Smooth muscle cell (in vitro differentiated cells): ENCODE measurements around the gene RTTN. TPM values are rescaled to one million over a fixed set of nuclear protein-coding genes. Genes with fewer than 3 reads are reported as not detected.

Experiments used
- DNase-seq: peaks from one replicate; lab custom pipeline; 2025; ENCODE audit not compliant: unreplicated experiment; lab: John Stamatoyannopoulos, UW
- H2AFZ ChIP-seq: fragments of 200-600 bp; sonication (generic); 2 replicates; pipeline ENCODE4 v1.6.0; 2016; ENCODE audit warnings: antibody characterized with exemption, low read depth, mild to moderate bottlenecking
- H3F3A ChIP-seq: fragments of 200-600 bp; sonication (generic); 2 replicates; pipeline ENCODE4 v1.6.0; 2017; ENCODE audit warnings: antibody characterized with exemption, low read depth
- H3K27ac ChIP-seq: fragments of 200-600 bp; sonication (generic); 2 replicates; pipeline ENCODE4 v1.5.1; 2016; ENCODE audit warnings: low read depth, mild to moderate bottlenecking
- H3K27me3 ChIP-seq: fragments of 200-600 bp; sonication (generic); 2 replicates; pipeline ENCODE4 v1.6.1; 2016; ENCODE audit warnings: low read depth, mild to moderate bottlenecking
- H3K36me3 ChIP-seq: fragments of 200-600 bp; sonication (generic); 2 replicates; pipeline ENCODE4 v1.5.1; 2016; ENCODE audit warnings: low read depth
- H3K4me1 ChIP-seq: fragments of 200-600 bp; sonication (generic); 2 replicates; pipeline ENCODE4 v1.5.1; 2016; ENCODE audit warnings: low read depth
- H3K4me2 ChIP-seq: fragments of 200-600 bp; sonication (generic); 2 replicates; pipeline ENCODE4 v1.6.0; 2016; ENCODE audit warnings: mild to moderate bottlenecking
- H3K4me3 ChIP-seq: fragments of 200-600 bp; sonication (generic); 2 replicates; pipeline ENCODE4 v1.5.1; 2016; ENCODE audit warnings: mild to moderate bottlenecking
- H3K79me2 ChIP-seq: fragments of 200-600 bp; sonication (generic); 2 replicates; pipeline ENCODE4 v1.6.0; 2016; ENCODE audit warnings: low read depth, mild to moderate bottlenecking
- H3K9ac ChIP-seq: fragments of 200-600 bp; sonication (generic); 2 replicates; pipeline ENCODE4 v1.6.0; 2016; ENCODE audit warnings: low read depth
- H3K9me3 ChIP-seq: fragments of 200-600 bp; sonication (generic); replicated peaks from 2 replicates; pipeline ENCODE4 v1.5.1; 2016; ENCODE audit warnings: low read depth
- H4K20me1 ChIP-seq: fragments of 200-600 bp; sonication (generic); 2 replicates; pipeline ENCODE4 v1.6.0; 2016; ENCODE audit warnings: low read depth
- WGBS: methylation state at CpG from one replicate; pipeline ENCODE4 v1.1.7; 2016; ENCODE audit warnings: low lambda C conversion rate; 5-methylcytosine and 5-hydroxymethylcytosine counted together
- polyA plus RNA-seq: library from polyadenylated mRNA; unstranded; fragments of >200 nt; fragmentation: Nextera tagmentation; extraction: Ambion mirVana; gene quantifications from 2 replicates; pipeline ENCODE4 v1.2.1, GENCODE V29; 2016
- total RNA-seq: library from RNA; depleted of rRNA; stranded (reverse); fragments of >200 nt; gene quantifications from 2 replicates; pipeline ENCODE4 v1.2.3, GENCODE V29; 2014
- TF ChIP-seq, protein P1 (sequence below): fragments of 200-600 bp; sonication (generic); IDR thresholded peaks from 2 replicates; pipeline ENCODE4 v1.5.1; 2017; ENCODE audit warnings: borderline replicate concordance, mild to moderate bottlenecking, antibody characterized with exemption; ENCODE audit not compliant: insufficient read depth, poor library complexity, severe bottlenecking

Gene RTTN
- total and polyA plus RNA-seq, 2 experiments from 2014 or later: 3.6 to 17.3 TPM

DNA sequence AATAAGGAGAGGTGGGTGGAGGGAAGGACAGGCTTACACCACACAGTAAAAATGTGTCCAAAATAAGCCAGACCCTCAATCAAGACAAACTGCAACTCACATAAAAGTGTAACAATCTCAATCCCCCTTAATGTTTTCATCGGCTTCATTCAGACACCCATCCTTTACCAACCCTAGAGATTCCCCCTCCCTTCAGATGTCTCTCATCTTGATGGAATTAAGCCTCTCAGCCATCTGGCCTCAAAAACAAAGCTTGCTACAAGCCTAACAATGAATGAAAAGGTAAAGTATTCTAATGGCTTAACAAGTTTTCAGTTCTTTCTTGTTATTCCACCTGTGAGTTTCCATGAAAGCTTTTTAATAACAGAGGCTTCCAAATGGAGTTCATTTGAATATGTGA, 5.2 kb downstream of the RTTN start:
- peaks cover 7% of the 10 kb centered on the region for H3K4me1 ChIP-seq
- H3K27me3 ChIP-seq: no peaks in the 10 kb centered on the region
- no peak for DNase-seq
- no peaks in the 10 kb centered on the region for H3K36me3 ChIP-seq
- H3K9me3 ChIP-seq: no peaks in the 10 kb centered on the region
- no peaks in the 10 kb centered on the region for H4K20me1 ChIP-seq
- no peak overlapping the region for H3K4me3 ChIP-seq
- H3K9ac ChIP-seq: no peak overlapping the region
- TF ChIP-seq, protein P1, sequence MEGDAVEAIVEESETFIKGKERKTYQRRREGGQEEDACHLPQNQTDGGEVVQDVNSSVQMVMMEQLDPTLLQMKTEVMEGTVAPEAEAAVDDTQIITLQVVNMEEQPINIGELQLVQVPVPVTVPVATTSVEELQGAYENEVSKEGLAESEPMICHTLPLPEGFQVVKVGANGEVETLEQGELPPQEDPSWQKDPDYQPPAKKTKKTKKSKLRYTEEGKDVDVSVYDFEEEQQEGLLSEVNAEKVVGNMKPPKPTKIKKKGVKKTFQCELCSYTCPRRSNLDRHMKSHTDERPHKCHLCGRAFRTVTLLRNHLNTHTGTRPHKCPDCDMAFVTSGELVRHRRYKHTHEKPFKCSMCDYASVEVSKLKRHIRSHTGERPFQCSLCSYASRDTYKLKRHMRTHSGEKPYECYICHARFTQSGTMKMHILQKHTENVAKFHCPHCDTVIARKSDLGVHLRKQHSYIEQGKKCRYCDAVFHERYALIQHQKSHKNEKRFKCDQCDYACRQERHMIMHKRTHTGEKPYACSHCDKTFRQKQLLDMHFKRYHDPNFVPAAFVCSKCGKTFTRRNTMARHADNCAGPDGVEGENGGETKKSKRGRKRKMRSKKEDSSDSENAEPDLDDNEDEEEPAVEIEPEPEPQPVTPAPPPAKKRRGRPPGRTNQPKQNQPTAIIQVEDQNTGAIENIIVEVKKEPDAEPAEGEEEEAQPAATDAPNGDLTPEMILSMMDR: no peak
- WGBS: 58% methylated on average over 1 of the region's 1 CpG
- no peak overlapping the region for H3K27ac ChIP-seq
- H3K4me2 ChIP-seq: no peak overlapping the region
- H2AFZ ChIP-seq: no peak overlapping the region
- H3F3A ChIP-seq: peaks cover 5% of the 10 kb centered on the region
- peaks cover 13% of the 10 kb centered on the region for H3K79me2 ChIP-seq

- Histone ChIP-seq H3K4me3 (no peak overlapping the region), H3K9me3 (no peaks in the 10 kb centered on the region), H4K20me1 (no peaks in the 10 kb centered on the region), H3K27ac (no peak overlapping the region), H3K27me3 (no peaks in the 10 kb centered on the region), H3F3A (peaks cover 5% of the 10 kb centered on the region), H3K4me2 (no peak overlapping the region), H2AFZ (no peak overlapping the region), H3K79me2 (no peaks in the 10 kb centered on the region), H3K36me3 (no peaks in the 10 kb centered on the region), H3K4me1 (no peaks in the 10 kb centered on the region), H3K9ac (no peak overlapping the region)
- TF ChIP-seq, protein P1: no peak
- no peak for DNase-seq
- 93% methylated on average over 3 of the region's 3 CpGs for WGBS
Observed at GRCh38 chr18:70197844-70198243, 7.6 kb downstream of the RTTN start.

GRCh38 chr18:70197026-70197425, 8.5 kb downstream of the RTTN start:
- H3K9ac ChIP-seq: no peak overlapping the region
- peaks cover 5% of the 10 kb centered on the region for H3F3A ChIP-seq
- no peaks in the 10 kb centered on the region for H3K9me3 ChIP-seq
- no peaks in the 10 kb centered on the region for H3K79me2 ChIP-seq
- no peaks in the 10 kb centered on the region for H3K4me1 ChIP-seq
- H3K27ac ChIP-seq: no peak overlapping the region
- no peak for DNase-seq
- 82% methylated on average over 6 of the region's 6 CpGs for WGBS
- no peaks in the 10 kb centered on the region for H3K27me3 ChIP-seq
- H3K36me3 ChIP-seq: no peaks in the 10 kb centered on the region
- H3K4me2 ChIP-seq: no peak overlapping the region
- H2AFZ ChIP-seq: no peak overlapping the region
- TF ChIP-seq, protein P1: no peak
- no peaks in the 10 kb centered on the region for H4K20me1 ChIP-seq
- no peak overlapping the region for H3K4me3 ChIP-seq

DNA sequence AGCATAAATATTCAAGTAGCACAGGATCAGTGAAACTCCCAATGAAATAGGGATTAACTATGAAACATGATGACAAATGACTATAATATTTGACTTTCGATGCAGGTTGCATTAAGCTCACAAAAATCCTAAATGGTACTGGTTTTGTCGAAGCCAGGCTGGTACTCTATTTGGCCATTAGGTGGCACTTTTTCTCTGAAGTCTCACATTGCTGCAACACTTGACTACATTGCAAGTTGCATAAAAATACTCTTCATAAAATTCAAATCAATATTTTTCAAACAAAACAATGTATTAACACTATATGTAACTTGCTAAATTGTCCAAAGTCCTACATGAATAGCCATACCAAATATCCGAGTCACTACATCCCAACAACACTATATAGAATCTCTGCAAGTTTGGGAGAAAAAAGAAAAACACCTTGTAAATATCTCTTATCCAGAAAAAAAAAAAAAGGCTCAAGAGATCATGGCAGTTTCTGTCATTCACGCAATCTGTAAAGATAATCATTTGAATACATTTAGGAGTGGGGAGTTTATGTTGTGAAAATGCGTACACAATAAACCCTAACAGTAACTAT, 9.5 kb downstream of the RTTN start:
- Histone ChIP-seq H3K36me3 (no peaks in the 10 kb centered on the region), H3K4me2 (no peak overlapping the region), H3K9me3 (no peaks in the 10 kb centered on the region), H3K27ac (no peak overlapping the region), H3K79me2 (no peaks in the 10 kb centered on the region), H2AFZ (no peak overlapping the region), H3K4me3 (no peak overlapping the region), H3K4me1 (no peaks in the 10 kb centered on the region), H4K20me1 (no peaks in the 10 kb centered on the region), H3K27me3 (no peaks in the 10 kb centered on the region), H3K9ac (no peak overlapping the region), H3F3A (peaks cover 5% of the 10 kb centered on the region)
- WGBS: 78% methylated on average over 5 of the region's 5 CpGs
- DNase-seq: no peak
- TF ChIP-seq, protein P1: peak; percentile 83
